Measurements from ENCODE around the gene POLR1B. TPM values are rescaled to one million over a fixed set of nuclear protein-coding genes. Genes with fewer than 3 reads are reported as not detected.

POLR1B gene
- total RNA-seq, 1 donor from 2014 or later, result 20.1 TPM

DNA sequence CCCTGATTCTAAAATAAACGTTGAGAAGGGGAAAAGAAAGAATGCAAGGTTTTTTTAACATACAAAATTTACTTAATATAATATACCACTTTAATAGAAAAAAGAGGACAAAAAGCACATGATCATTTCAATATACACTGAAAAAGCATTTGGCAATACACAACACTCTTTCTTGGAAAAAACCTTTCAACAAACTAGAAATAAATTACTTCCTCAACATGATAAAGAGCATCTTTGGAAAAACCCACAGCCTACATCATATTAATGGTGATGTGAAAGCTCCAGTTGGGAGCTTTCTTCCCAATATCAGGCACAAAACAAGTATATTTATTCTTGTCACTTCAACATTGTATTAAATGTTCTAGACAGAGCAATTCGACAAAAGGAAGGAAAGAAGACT lies 3.0 kb upstream of the POLR1B start:
- Mint-ChIP-seq H3K9me3 (no peaks in the 10 kb centered on the region), H3K27ac (no peak overlapping the region), H3K4me3 (no peak overlapping the region), H3K36me3 (no peaks in the 10 kb centered on the region), H3K4me1 (peaks cover 6% of the 10 kb centered on the region), H3K27me3 (ENCODE audit: insufficient read depth, low read depth) (peaks cover 3% of the 10 kb centered on the region)
- Histone ChIP-seq H3K9ac (no peak overlapping the region), H4K20me1 (ENCODE audit: low read depth) (peaks cover 16% of the 10 kb centered on the region), H2AFZ (replicated peaks) (no peak overlapping the region), H3F3A (ENCODE audit: low read depth) (peaks cover 2% of the 10 kb centered on the region), H3K4me3 (no peak overlapping the region), H3K79me2 (ENCODE audit: low read depth) (peaks cover 20% of the 10 kb centered on the region), H3K9me3 (ENCODE audit: low read depth) (no peaks in the 10 kb centered on the region), H3K4me1 (peaks cover 8% of the 10 kb centered on the region), H3K27me3 (no peaks in the 10 kb centered on the region), H3K4me2 (no peak overlapping the region), H3K27ac (no peak overlapping the region), H3K36me3 (no peaks in the 10 kb centered on the region)
- no peak for DNase-seq (ENCODE audit: low spot score)
- TF ChIP-seq, protein P1, sequence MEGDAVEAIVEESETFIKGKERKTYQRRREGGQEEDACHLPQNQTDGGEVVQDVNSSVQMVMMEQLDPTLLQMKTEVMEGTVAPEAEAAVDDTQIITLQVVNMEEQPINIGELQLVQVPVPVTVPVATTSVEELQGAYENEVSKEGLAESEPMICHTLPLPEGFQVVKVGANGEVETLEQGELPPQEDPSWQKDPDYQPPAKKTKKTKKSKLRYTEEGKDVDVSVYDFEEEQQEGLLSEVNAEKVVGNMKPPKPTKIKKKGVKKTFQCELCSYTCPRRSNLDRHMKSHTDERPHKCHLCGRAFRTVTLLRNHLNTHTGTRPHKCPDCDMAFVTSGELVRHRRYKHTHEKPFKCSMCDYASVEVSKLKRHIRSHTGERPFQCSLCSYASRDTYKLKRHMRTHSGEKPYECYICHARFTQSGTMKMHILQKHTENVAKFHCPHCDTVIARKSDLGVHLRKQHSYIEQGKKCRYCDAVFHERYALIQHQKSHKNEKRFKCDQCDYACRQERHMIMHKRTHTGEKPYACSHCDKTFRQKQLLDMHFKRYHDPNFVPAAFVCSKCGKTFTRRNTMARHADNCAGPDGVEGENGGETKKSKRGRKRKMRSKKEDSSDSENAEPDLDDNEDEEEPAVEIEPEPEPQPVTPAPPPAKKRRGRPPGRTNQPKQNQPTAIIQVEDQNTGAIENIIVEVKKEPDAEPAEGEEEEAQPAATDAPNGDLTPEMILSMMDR (IDR thresholded peaks at IDR 0.05), result no peak
- TF ChIP-seq EZH2phosphoT487 (IDR thresholded peaks at IDR 0.05) (no peak), EZH2 (IDR thresholded peaks at IDR 0.05) (no peak)

DNA sequence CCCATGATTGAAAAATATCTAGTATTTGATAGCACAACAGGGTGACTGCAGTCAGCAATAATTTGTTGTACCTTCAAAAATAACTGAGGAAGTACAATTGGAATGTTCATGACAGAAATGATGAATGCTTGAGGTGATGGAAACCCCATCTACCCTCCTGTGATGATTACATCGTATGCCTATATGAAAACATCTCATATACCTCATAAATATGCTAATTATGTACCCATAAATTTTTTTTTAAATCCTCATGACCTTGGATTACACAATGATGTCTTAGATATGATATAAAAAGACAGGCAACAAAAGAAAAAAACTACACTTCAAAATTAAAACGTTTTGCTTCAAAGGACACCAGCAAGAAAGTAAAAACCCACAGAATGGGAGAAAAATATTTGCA lies 1.4 kb upstream of the POLR1B start:
- H3K9me3 ChIP-seq (ENCODE audit: low read depth), result no peaks in the 10 kb centered on the region
- H3F3A ChIP-seq (ENCODE audit: low read depth), result no peaks in the 10 kb centered on the region
- Mint-ChIP-seq H3K36me3 (no peaks in the 10 kb centered on the region), H3K4me1 (peaks cover 6% of the 10 kb centered on the region), H3K27me3 (ENCODE audit: insufficient read depth, low read depth) (peaks cover 3% of the 10 kb centered on the region), H3K4me3 (no peak overlapping the region), H3K27ac (no peak overlapping the region), H3K9me3 (no peaks in the 10 kb centered on the region)
- peaks cover 8% of the 10 kb centered on the region for H3K4me1 ChIP-seq
- TF ChIP-seq, protein P1 (IDR thresholded peaks at IDR 0.05), result no peak
- TF ChIP-seq EZH2 (IDR thresholded peaks at IDR 0.05) (no peak), EZH2phosphoT487 (IDR thresholded peaks at IDR 0.05) (no peak)
- H3K4me3 ChIP-seq, result peak overlapping the region; percentile 69
- H3K9ac ChIP-seq, result no peak overlapping the region
- H3K4me2 ChIP-seq, result peak overlapping the region; percentile 95
- no peak overlapping the region for H3K27ac ChIP-seq
- H3K79me2 ChIP-seq (ENCODE audit: low read depth), result peaks cover 36% of the 10 kb centered on the region
- H3K36me3 ChIP-seq, result no peaks in the 10 kb centered on the region
- no peak for DNase-seq (ENCODE audit: low spot score)
- H3K27me3 ChIP-seq, result no peaks in the 10 kb centered on the region
- H4K20me1 ChIP-seq (ENCODE audit: low read depth), result peaks cover 21% of the 10 kb centered on the region
- H2AFZ ChIP-seq (replicated peaks), result peak overlapping the region; percentile 97

DNA sequence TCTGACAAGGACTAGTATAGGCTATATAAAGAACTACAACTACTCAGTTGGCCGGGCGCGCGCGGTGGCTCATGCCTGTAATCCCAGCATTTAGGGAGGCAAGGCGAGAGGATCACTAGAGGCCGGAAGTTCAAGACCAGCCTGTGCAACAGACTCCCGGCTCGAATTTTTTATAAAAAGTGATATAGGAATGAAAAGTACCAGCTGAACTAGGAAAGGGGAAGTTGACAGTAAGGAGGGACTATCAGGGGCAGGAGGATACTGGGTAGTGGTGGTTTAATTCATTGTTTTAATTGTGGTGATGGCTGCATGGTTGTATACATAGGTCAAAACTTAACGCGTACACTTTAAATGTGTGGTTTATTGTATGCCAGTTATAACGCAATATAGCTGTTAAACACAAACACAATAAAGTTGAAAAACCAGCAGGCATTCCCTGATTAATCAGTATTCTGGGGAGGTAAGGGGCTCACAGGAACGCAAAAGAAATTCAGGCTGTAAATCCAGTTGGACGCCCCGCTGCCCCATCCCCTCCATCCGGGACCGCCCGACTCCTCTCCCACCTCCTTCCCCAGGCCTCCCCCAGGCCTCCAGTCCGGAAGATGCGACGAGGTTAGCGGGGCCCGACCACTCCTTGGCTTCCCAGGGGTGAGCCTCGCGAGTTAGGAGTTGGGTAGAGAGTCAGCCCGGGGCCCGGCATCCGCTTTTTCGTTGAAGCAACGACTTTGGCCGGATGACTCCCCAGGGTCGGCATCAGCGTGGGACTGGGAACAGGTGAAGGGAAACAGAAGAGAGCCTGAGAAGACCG lies 746 bp upstream of the POLR1B start:
- peak overlapping the region; percentile 68 for H3K9ac ChIP-seq
- no peaks in the 10 kb centered on the region for H3K9me3 ChIP-seq (ENCODE audit: low read depth)
- H3K27me3 ChIP-seq, result no peaks in the 10 kb centered on the region
- peaks cover 8% of the 10 kb centered on the region for H3K4me1 ChIP-seq
- TF ChIP-seq, protein P1 (IDR thresholded peaks at IDR 0.05), result no peak
- no peak for TF ChIP-seq EZH2 (IDR thresholded peaks at IDR 0.05)
- no peak for TF ChIP-seq EZH2phosphoT487 (IDR thresholded peaks at IDR 0.05)
- H3K9me3 Mint-ChIP-seq, result no peaks in the 10 kb centered on the region
- H3K27ac Mint-ChIP-seq, result peak overlapping the region; percentile 99
- H3K4me1 Mint-ChIP-seq, result peaks cover 6% of the 10 kb centered on the region
- H3K36me3 Mint-ChIP-seq, result no peaks in the 10 kb centered on the region
- peak overlapping the region; percentile 87 for H3K27ac ChIP-seq
- peaks cover 40% of the 10 kb centered on the region for H3K79me2 ChIP-seq (ENCODE audit: low read depth)
- peak overlapping the region; percentile 95 for H3K4me2 ChIP-seq
- peaks cover 21% of the 10 kb centered on the region for H4K20me1 ChIP-seq (ENCODE audit: low read depth)
- DNase-seq (ENCODE audit: low spot score), result peak; percentile 79
- H3F3A ChIP-seq (ENCODE audit: low read depth), result no peaks in the 10 kb centered on the region
- no peak overlapping the region for H3K4me3 Mint-ChIP-seq
- peak overlapping the region; percentile 69 for H3K4me3 ChIP-seq
- H2AFZ ChIP-seq (replicated peaks), result peak overlapping the region; percentile 97
- H3K27me3 Mint-ChIP-seq (ENCODE audit: insufficient read depth, low read depth), result peaks cover 3% of the 10 kb centered on the region
- H3K36me3 ChIP-seq, result no peaks in the 10 kb centered on the region
